SU-DHL-6 (cell line): ENCODE measurements around the gene TANC2.

Source experiments
- CTCF ChIP-seq: fragments of 200-600 bp; sonication (generic); IDR thresholded peaks from one replicate; pipeline ENCODE4 v1.5.1; 2017; ENCODE audit warnings: antibody characterized with exemption, mild to moderate bottlenecking, low read length, moderate library complexity; ENCODE audit not compliant: insufficient read depth, poor library complexity, severe bottlenecking
- EZH2phosphoT487 ChIP-seq: fragments of 200-600 bp; sonication (generic), shearing (Covaris generic); conservative IDR thresholded peaks from 2 replicates; pipeline ENCODE4 v1.6.1; 2018; ENCODE audit warnings: mild to moderate bottlenecking, antibody characterized with exemption, low read length, moderate library complexity, mixed read lengths

GRCh38 chr17:62975206-62975605 lies 9.2 kb downstream of the TANC2 start:
- TF ChIP-seq CTCF (no peak), EZH2phosphoT487 (no peak)
